Gastrocnemius medialis (tissue), 4 donors: ENCODE measurements around the gene TGM2.

Experiments used
- CTCF ChIP-seq, 5 experiments: fragments of 450-650 bp in 3 of 5; fragments of 200-600 bp in 2 of 5; sonication (generic) in 2 of 5; IDR thresholded peaks in 4 of 5; conservative IDR thresholded peaks in 1 of 5; 1 replicate in 4 of 5; 2 replicates in 1 of 5; pipeline ENCODE4 v1.5.1; 2016 to 2019; ENCODE audit warnings: antibody characterized with exemption in 5 of 5, mild to moderate bottlenecking in 3 of 5, moderate library complexity in 3 of 5
- POLR2A ChIP-seq, 2 donors: fragments of 450-650 bp; IDR thresholded peaks; one replicate each; pipeline ENCODE4 v1.6.1; 2017; ENCODE audit warnings: antibody characterized with exemption in 2 of 2, mild to moderate bottlenecking in 2 of 2, moderate library complexity in 2 of 2

GRCh38 chr20:38113401-38114325, 51.4 kb downstream of the TGM2 start:
- TF ChIP-seq POLR2A (IDR thresholded peaks at IDR 0.05) (no peak), CTCF (IDR thresholded peaks at IDR 0.05 in 4 of 5, conservative IDR thresholded peaks at IDR 0.05 in 1 of 5) (peak in 1 of 5 experiments; percentile 8)
